HepG2 (cell line): ENCODE results near the gene BNC1. TPM values are rescaled to one million over a fixed set of nuclear protein-coding genes. Genes with fewer than 3 reads are reported as not detected.
A peak's percentile ranks its signal among the peaks of the same experiment; 100 is the strongest.

Experiments
- ARNTL ChIP-seq: sonication (generic); formaldehyde crosslinking; IDR thresholded peaks from 2 replicates; pipeline ENCODE4 v1.4.0; 2020; ENCODE audit warnings: mild to moderate bottlenecking, missing genetic modification reagents
- ATF7 ChIP-seq, 2 experiments: fragments of 450-650 bp in 1 of 2; sonication (generic) in 1 of 2; formaldehyde crosslinking in 1 of 2; IDR thresholded peaks; 2 replicates each; pipeline versions ENCODE4 v1.4.0 to v1.6.1; 2016 to 2020; ENCODE audit warnings: antibody characterized with exemption in 1 of 2, mild to moderate bottlenecking in 1 of 2, missing genetic modification reagents in 1 of 2
- CEBPG ChIP-seq: IDR thresholded peaks from 2 replicates; pipeline ENCODE4 v1.6.1; 2016
- FOXA3 ChIP-seq: IDR thresholded peaks from 2 replicates; pipeline ENCODE4 v1.6.1; 2016; ENCODE audit warnings: missing genetic modification reagents, missing compliant biosample characterization
- FUBP1 ChIP-seq: sonication (generic); formaldehyde crosslinking; IDR thresholded peaks from 2 replicates; pipeline ENCODE4 v1.5.1; 2020; ENCODE audit warnings: missing genetic modification reagents, mild to moderate bottlenecking, borderline replicate concordance
- GPBP1L1 ChIP-seq: sonication (generic); formaldehyde crosslinking; IDR thresholded peaks from 2 replicates; pipeline ENCODE4 v1.5.0; 2020; ENCODE audit warnings: mild to moderate bottlenecking, missing genetic modification reagents
- HOXA7 ChIP-seq: sonication (generic); formaldehyde crosslinking; IDR thresholded peaks from 2 replicates; pipeline ENCODE4 v1.8.1; 2022; ENCODE audit warnings: mild to moderate bottlenecking, missing genetic modification reagents, moderate library complexity
- IRF9 ChIP-seq: sonication (generic); formaldehyde crosslinking; IDR thresholded peaks from 2 replicates; pipeline ENCODE4 v1.8.0; 2022; ENCODE audit warnings: missing genetic modification reagents, mild to moderate bottlenecking, borderline replicate concordance
- MTERF4 ChIP-seq: sonication (generic); formaldehyde crosslinking; IDR thresholded peaks from 2 replicates; pipeline ENCODE4 v1.8.0; 2023; ENCODE audit warnings: mild to moderate bottlenecking, missing genetic modification reagents
- NFKB2 ChIP-seq: sonication (generic); formaldehyde crosslinking; IDR thresholded peaks from 2 replicates; pipeline ENCODE4 v1.4.0; 2020; ENCODE audit warnings: missing genetic modification reagents, borderline replicate concordance
- PATZ1 ChIP-seq: sonication (generic); formaldehyde crosslinking; IDR thresholded peaks from 2 replicates; pipeline ENCODE4 v1.4.0; 2020; ENCODE audit warnings: missing genetic modification reagents
- PAX8 ChIP-seq: sonication (generic); formaldehyde crosslinking; IDR thresholded peaks from 2 replicates; pipeline ENCODE4 v1.8.0; 2022; ENCODE audit warnings: mild to moderate bottlenecking, missing genetic modification reagents, borderline replicate concordance
- PRMT3 ChIP-seq: sonication (generic); formaldehyde crosslinking; IDR thresholded peaks from 2 replicates; pipeline ENCODE4 v1.8.1; 2022; ENCODE audit warnings: low read depth, mild to moderate bottlenecking, moderate library complexity, missing genetic modification reagents, borderline replicate concordance
- SPEN ChIP-seq: sonication (generic); formaldehyde crosslinking; IDR thresholded peaks from 2 replicates; pipeline ENCODE4 v1.5.1; 2020; ENCODE audit warnings: low read depth, mild to moderate bottlenecking, missing genetic modification reagents
- ZBTB37 ChIP-seq: sonication (generic); formaldehyde crosslinking; IDR thresholded peaks from 2 replicates; pipeline ENCODE4 v1.4.0; 2020; ENCODE audit warnings: mild to moderate bottlenecking, missing genetic modification reagents
- ZC3H13 ChIP-seq: sonication (generic); formaldehyde crosslinking; IDR thresholded peaks from 2 replicates; pipeline ENCODE4 v1.8.1; 2023; ENCODE audit warnings: mild to moderate bottlenecking, missing genetic modification reagents, moderate library complexity
- ZFP36 ChIP-seq: fragments of 150-350 bp; IDR thresholded peaks from 2 replicates; pipeline ENCODE4 v1.6.1; 2018; ENCODE audit warnings: borderline replicate concordance, low read length, low read depth; ENCODE audit not compliant: partially characterized antibody
- ZMYM4 ChIP-seq: sonication (generic); formaldehyde crosslinking; IDR thresholded peaks from 2 replicates; pipeline ENCODE4 v1.8.1; 2023; ENCODE audit warnings: mild to moderate bottlenecking, missing genetic modification reagents
- ZNF577 ChIP-seq: sonication (generic); formaldehyde crosslinking; IDR thresholded peaks from 2 replicates; pipeline ENCODE4 v1.4.0; 2020; ENCODE audit warnings: mild to moderate bottlenecking, low read depth, missing genetic modification reagents, borderline replicate concordance
- polyA plus RNA-seq, 8 experiments: library from polyadenylated mRNA; depleted of rRNA in 3 of 8; stranded (reverse) in 7 of 8; unstranded in 1 of 8; fragments of >200 nt; fragmentation: Illumina TruSeq in 4 of 8; extraction: Trizol in 4 of 8; gene quantifications; 2 replicates each; pipeline versions ENCODE4 v1.2.1 to v1.2.3, GENCODE V29; 2011 to 2016; ENCODE audit warnings: low read depth in 4 of 8, missing spikeins in 1 of 8, mixed read lengths in 1 of 8; ENCODE audit not compliant: insufficient read depth in 1 of 8
- total RNA-seq, 5 experiments: library from RNA; depleted of rRNA; stranded (reverse); fragments of >200 nt; fragmentation: Illumina TruSeq; extraction: Trizol; gene quantifications; 2 replicates each; pipeline ENCODE4 v1.2.3, GENCODE V29; 2016; ENCODE audit warnings: low read depth in 1 of 5

The BNC1 gene
- total and polyA plus RNA-seq, 2 of the 13 experiments (the other 11 are each of a cell fraction or from before 2014, with no cell fraction given): not detected

GRCh38 chr15:83305704-83306291, 21.3 kb upstream of the BNC1 start (continued):
- TF ChIP-seq FUBP1 (CRISPR knock-in tag) (no peak), ZC3H13 (CRISPR knock-in tag) (no peak), ARNTL (CRISPR knock-in tag) (no peak), GPBP1L1 (CRISPR knock-in tag) (no peak), ZFP36 (no peak), PATZ1 (CRISPR knock-in tag) (peak; percentile 50; the same call in 1 of the 2 replicates), PAX8 (CRISPR knock-in tag) (no peak), ZNF577 (CRISPR knock-in tag) (no peak), CEBPG (CRISPR knock-in tag) (no peak), PRMT3 (no peak), FOXA3 (CRISPR knock-in tag) (0 out of 2 replicates have a peak, but pooled peaks have one; percentile 11), IRF9 (no peak), SPEN (CRISPR knock-in tag) (no peak), MTERF4 (CRISPR knock-in tag) (no peak), ATF7 (IDR thresholded peaks at IDR 0.05) (no peak), ATF7 (CRISPR knock-in tag; IDR thresholded peaks at IDR 0.05) (no peak), ZBTB37 (CRISPR knock-in tag) (0 out of 2 replicates have a peak, but pooled peaks have one; percentile 45), HOXA7 (CRISPR knock-in tag) (no peak), ZMYM4 (CRISPR knock-in tag) (no peak), NFKB2 (CRISPR knock-in tag) (no peak)
